ENCODE measurements around the gene DNM2.

DNA sequence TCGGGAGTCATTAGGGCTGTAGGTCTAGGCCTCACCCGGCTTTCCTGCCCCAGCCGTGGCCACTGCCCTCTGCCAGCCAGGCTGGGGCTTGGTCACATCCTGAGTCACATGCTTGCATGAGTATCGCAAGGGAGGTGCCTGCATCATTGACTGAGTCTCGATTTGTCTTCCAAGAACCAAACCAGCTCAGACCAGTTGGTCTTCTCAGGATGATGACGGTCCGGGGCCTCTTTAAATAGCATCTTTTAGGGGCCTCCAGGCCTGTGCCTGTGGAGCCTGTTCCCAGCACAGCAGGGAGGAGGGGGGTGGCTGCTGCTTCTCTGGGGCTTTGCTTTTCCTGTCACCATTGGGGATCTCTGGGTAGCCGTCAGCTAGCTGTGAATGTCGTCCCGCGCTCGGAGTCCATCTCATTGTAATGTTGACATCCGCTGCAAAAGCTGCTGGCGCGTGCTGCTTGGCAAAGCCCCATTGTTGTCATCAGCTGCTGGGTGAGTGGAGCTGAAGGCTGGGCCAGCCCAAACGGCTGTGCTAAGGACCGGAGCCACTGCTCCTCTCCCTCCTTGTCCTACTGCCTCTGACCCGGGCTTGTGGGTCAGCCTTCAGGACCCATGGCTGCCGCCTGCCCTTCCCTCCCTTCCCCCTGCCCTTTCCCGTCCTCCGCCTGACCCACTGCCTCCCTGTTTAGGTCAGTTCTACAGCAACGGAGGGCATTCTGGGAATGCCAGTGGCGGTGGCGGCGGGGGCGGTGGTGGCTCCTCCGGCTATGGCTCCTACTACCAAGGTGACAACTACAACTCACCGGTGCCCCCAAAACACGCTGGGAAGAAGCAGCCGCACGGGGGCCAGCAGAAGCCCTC lies 31.0 kb upstream of the DNM2 start:
- no peak for TF ChIP-seq EP300 (IDR thresholded peaks at IDR 0.05)
- TF ChIP-seq CTCF (IDR thresholded peaks at IDR 0.05): no peak
